ENCODE data around the gene GTF3C5. TPM values are rescaled to one million over a fixed set of nuclear protein-coding genes. Genes with fewer than 3 reads are reported as not detected.
"Not testable (repeated sequence)": the region's sequence is repeated elsewhere in the genome, so short reads cannot be mapped to it uniquely, and the experiment has no call there.

Gene GTF3C5
- total RNA-seq, 1 experiment from 2014 or later: 104 TPM

DNA sequence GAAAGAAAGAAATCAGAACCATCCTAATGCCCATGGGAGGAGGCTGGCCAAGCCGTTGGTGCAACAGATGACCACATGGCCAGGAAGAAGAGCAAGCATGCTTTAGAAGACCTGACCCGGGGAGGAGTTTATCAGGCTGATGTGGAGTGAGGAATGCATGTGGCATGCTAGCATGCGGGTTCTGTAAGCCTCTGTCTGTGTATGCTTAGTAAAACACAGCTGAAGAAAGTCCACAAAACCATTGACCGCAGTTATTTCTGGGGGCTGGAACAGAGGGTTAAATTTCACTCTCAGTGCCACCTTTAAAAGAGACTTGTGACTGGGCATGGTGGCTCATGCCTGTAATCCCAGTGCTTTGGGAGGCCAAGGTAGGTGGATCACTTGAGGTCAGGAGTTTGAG, 33.2 kb upstream of the GTF3C5 start (continued):
- TF ChIP-seq, protein P1, sequence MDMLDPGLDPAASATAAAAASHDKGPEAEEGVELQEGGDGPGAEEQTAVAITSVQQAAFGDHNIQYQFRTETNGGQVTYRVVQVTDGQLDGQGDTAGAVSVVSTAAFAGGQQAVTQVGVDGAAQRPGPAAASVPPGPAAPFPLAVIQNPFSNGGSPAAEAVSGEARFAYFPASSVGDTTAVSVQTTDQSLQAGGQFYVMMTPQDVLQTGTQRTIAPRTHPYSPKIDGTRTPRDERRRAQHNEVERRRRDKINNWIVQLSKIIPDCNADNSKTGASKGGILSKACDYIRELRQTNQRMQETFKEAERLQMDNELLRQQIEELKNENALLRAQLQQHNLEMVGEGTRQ (CRISPR knock-in tag; IDR thresholded peaks at IDR 0.05): no peak
- TF ChIP-seq TP53 (CRISPR knock-in tag; IDR thresholded peaks at IDR 0.05): no peak
- TF ChIP-seq, protein P2, sequence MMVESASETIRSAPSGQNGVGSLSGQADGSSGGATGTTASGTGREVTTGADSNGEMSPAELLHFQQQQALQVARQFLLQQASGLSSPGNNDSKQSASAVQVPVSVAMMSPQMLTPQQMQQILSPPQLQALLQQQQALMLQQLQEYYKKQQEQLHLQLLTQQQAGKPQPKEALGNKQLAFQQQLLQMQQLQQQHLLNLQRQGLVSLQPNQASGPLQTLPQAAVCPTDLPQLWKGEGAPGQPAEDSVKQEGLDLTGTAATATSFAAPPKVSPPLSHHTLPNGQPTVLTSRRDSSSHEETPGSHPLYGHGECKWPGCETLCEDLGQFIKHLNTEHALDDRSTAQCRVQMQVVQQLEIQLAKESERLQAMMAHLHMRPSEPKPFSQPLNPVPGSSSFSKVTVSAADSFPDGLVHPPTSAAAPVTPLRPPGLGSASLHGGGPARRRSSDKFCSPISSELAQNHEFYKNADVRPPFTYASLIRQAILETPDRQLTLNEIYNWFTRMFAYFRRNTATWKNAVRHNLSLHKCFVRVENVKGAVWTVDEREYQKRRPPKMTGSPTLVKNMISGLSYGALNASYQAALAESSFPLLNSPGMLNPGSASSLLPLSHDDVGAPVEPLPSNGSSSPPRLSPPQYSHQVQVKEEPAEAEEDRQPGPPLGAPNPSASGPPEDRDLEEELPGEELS (CRISPR knock-in tag; IDR thresholded peaks at IDR 0.05): no peak
- TF ChIP-seq EMX1 (CRISPR knock-in tag; IDR thresholded peaks at IDR 0.05): no peak
- no peak for TF ChIP-seq ZNF232 (CRISPR knock-in tag; IDR thresholded peaks at IDR 0.05)
- TF ChIP-seq NR1H2 (CRISPR knock-in tag; IDR thresholded peaks at IDR 0.05): no peak
- TF ChIP-seq, protein P3, sequence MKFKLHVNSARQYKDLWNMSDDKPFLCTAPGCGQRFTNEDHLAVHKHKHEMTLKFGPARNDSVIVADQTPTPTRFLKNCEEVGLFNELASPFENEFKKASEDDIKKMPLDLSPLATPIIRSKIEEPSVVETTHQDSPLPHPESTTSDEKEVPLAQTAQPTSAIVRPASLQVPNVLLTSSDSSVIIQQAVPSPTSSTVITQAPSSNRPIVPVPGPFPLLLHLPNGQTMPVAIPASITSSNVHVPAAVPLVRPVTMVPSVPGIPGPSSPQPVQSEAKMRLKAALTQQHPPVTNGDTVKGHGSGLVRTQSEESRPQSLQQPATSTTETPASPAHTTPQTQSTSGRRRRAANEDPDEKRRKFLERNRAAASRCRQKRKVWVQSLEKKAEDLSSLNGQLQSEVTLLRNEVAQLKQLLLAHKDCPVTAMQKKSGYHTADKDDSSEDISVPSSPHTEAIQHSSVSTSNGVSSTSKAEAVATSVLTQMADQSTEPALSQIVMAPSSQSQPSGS (CRISPR knock-in tag; IDR thresholded peaks at IDR 0.05; ENCODE audit: borderline replicate concordance, low read depth): no peak
- TF ChIP-seq, protein P4, sequence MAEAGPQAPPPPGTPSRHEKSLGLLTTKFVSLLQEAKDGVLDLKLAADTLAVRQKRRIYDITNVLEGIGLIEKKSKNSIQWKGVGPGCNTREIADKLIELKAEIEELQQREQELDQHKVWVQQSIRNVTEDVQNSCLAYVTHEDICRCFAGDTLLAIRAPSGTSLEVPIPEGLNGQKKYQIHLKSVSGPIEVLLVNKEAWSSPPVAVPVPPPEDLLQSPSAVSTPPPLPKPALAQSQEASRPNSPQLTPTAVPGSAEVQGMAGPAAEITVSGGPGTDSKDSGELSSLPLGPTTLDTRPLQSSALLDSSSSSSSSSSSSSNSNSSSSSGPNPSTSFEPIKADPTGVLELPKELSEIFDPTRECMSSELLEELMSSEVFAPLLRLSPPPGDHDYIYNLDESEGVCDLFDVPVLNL (CRISPR knock-in tag; IDR thresholded peaks at IDR 0.05; ENCODE audit: borderline replicate concordance, low read depth): no peak
- TF ChIP-seq, protein P5, sequence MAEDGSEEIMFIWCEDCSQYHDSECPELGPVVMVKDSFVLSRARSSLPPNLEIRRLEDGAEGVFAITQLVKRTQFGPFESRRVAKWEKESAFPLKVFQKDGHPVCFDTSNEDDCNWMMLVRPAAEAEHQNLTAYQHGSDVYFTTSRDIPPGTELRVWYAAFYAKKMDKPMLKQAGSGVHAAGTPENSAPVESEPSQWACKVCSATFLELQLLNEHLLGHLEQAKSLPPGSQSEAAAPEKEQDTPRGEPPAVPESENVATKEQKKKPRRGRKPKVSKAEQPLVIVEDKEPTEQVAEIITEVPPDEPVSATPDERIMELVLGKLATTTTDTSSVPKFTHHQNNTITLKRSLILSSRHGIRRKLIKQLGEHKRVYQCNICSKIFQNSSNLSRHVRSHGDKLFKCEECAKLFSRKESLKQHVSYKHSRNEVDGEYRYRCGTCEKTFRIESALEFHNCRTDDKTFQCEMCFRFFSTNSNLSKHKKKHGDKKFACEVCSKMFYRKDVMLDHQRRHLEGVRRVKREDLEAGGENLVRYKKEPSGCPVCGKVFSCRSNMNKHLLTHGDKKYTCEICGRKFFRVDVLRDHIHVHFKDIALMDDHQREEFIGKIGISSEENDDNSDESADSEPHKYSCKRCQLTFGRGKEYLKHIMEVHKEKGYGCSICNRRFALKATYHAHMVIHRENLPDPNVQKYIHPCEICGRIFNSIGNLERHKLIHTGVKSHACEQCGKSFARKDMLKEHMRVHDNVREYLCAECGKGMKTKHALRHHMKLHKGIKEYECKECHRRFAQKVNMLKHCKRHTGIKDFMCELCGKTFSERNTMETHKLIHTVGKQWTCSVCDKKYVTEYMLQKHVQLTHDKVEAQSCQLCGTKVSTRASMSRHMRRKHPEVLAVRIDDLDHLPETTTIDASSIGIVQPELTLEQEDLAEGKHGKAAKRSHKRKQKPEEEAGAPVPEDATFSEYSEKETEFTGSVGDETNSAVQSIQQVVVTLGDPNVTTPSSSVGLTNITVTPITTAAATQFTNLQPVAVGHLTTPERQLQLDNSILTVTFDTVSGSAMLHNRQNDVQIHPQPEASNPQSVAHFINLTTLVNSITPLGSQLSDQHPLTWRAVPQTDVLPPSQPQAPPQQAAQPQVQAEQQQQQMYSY (CRISPR knock-in tag; IDR thresholded peaks at IDR 0.05): no peak
- TF ChIP-seq, protein P6, sequence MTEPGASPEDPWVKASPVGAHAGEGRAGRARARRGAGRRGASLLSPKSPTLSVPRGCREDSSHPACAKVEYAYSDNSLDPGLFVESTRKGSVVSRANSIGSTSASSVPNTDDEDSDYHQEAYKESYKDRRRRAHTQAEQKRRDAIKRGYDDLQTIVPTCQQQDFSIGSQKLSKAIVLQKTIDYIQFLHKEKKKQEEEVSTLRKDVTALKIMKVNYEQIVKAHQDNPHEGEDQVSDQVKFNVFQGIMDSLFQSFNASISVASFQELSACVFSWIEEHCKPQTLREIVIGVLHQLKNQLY (CRISPR knock-in tag; IDR thresholded peaks at IDR 0.05): no peak
- TF ChIP-seq GRHL2 (CRISPR knock-in tag; IDR thresholded peaks at IDR 0.05; ENCODE audit: insufficient replicate concordance, severe bottlenecking): no peak
- TF ChIP-seq NFE2L1 (CRISPR knock-in tag; IDR thresholded peaks at IDR 0.05): no peak

DNA sequence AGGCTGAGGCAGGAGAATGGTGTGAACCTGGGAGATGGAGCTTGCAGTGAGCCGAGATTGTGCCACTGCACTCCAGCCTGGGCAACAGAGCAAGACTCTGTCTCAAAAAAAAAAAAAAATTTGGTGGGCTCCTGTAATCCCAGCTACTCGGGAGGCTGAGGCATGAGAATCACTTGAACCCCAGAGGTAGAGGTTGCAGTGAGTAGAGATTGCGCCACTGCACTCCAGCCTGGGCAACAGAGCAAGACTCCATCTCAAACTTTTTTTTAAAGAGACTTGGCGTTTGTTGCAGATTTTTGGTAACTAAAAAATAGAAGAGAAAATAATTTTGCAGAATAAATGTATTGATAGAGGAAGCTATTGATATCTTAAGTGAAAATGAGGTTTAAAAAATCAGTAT, 32.6 kb upstream of the GTF3C5 start:
- POLR2A ChIA-PET: interaction anchor here (0.7 kb wide), 1 partner anchor 521 kb away, joined by 3 read pairs; no protein-coding TSS in a partner anchor
- CTCF ChIA-PET: interaction anchor here (0.5 kb wide), 1 partner anchor 18 kb away, joined by 3 read pairs; no protein-coding TSS in a partner anchor
- H3K9me3 Mint-ChIP-seq; H3K4me3 Mint-ChIP-seq; H3K36me3 Mint-ChIP-seq; DNase-seq (ENCODE audit: low spot score); H3K27ac Mint-ChIP-seq; ATAC-seq: not testable (repeated sequence)
- Mint-ChIP-seq H3K27me3 (ENCODE audit: low read depth) (peaks cover 37% of the 10 kb centered on the region), H3K4me1 (peaks cover 36% of the 10 kb centered on the region)

Measured in WTC11 (cell line).